Type B pancreatic cell (in vitro differentiated cells): ENCODE measurements around the gene RRAGD. TPM values are rescaled to one million over a fixed set of nuclear protein-coding genes. Genes with fewer than 3 reads are reported as not detected.

Experiments
- DNase-seq: peaks from one replicate; pipeline ENCODE4 v3.0.0; 2021; ENCODE audit warnings: mixed read lengths; ENCODE audit not compliant: unreplicated experiment; ENCODE audit errors: extremely low spot score
- H3K27ac Mint-ChIP-seq: 2 replicates; pipeline ENCODE4 v1.8.0; 2021; ENCODE audit warnings: mild to moderate bottlenecking, mixed read lengths
- H3K27me3 Mint-ChIP-seq: 2 replicates; pipeline ENCODE4 v1.8.0; 2021; ENCODE audit warnings: mixed read lengths
- H3K36me3 Mint-ChIP-seq: 2 replicates; pipeline ENCODE4 v1.8.0; 2021; ENCODE audit warnings: mixed read lengths
- H3K4me1 Mint-ChIP-seq: one replicate; pipeline ENCODE4 v1.8.0; 2021; ENCODE audit warnings: mixed read lengths; ENCODE audit not compliant: unreplicated experiment
- H3K4me3 Mint-ChIP-seq: 2 replicates; pipeline ENCODE4 v1.8.0; 2021; ENCODE audit warnings: mild to moderate bottlenecking, mixed read lengths
- H3K9me3 Mint-ChIP-seq: 2 replicates; pipeline ENCODE4 v1.8.0; 2021; ENCODE audit warnings: mixed read lengths
- CTCF ChIP-seq: fragments of 200-600 bp; sonication (generic); conservative IDR thresholded peaks from 2 replicates; pipeline ENCODE4 v1.5.0; 2021; ENCODE audit warnings: antibody characterized with exemption, mild to moderate bottlenecking
- total RNA-seq: library from RNA; stranded (reverse); gene quantifications from 2 replicates; pipeline ENCODE4 v1.2.1, GENCODE V29; 2021; ENCODE audit warnings: low replicate concordance

The RRAGD gene
- total RNA-seq, 1 donor from 2014 or later: 18.0 TPM

GRCh38 chr6:89386917-89387491, 25.1 kb downstream of the RRAGD start:
- H3K27ac Mint-ChIP-seq: no peak overlapping the region
- TF ChIP-seq CTCF: no peak
- H3K9me3 Mint-ChIP-seq: no peaks in the 10 kb centered on the region
- no peaks in the 10 kb centered on the region for H3K27me3 Mint-ChIP-seq
- DNase-seq: no peak
- no peak overlapping the region for H3K4me3 Mint-ChIP-seq
- H3K36me3 Mint-ChIP-seq: peaks cover 3% of the 10 kb centered on the region
- H3K4me1 Mint-ChIP-seq: no peaks in the 10 kb centered on the region

GRCh38 chr6:89385846-89386245, 26.2 kb downstream of the RRAGD start:
- Mint-ChIP-seq H3K4me3 (no peak overlapping the region), H3K27ac (no peak overlapping the region), H3K4me1 (no peaks in the 10 kb centered on the region), H3K9me3 (no peaks in the 10 kb centered on the region), H3K36me3 (peaks cover 3% of the 10 kb centered on the region), H3K27me3 (no peaks in the 10 kb centered on the region)
- TF ChIP-seq CTCF: no peak
- no peak for DNase-seq

GRCh38 chr6:89385156-89385667, 26.9 kb downstream of the RRAGD start:
- Mint-ChIP-seq H3K9me3 (no peaks in the 10 kb centered on the region), H3K4me1 (no peaks in the 10 kb centered on the region), H3K36me3 (peaks cover 3% of the 10 kb centered on the region), H3K4me3 (no peak overlapping the region), H3K27me3 (no peaks in the 10 kb centered on the region), H3K27ac (no peak overlapping the region)
- no peak for TF ChIP-seq CTCF
- DNase-seq: no peak

- Mint-ChIP-seq H3K4me1 (peaks cover 4% of the 10 kb centered on the region), H3K36me3 (peaks cover 3% of the 10 kb centered on the region), H3K27me3 (no peaks in the 10 kb centered on the region), H3K9me3 (no peaks in the 10 kb centered on the region), H3K4me3 (no peak overlapping the region), H3K27ac (no peak overlapping the region)
- no peak for TF ChIP-seq CTCF
- DNase-seq: no peak
These were observed 31.0 kb downstream of the RRAGD start for GRCh38 chr6:89381031-89381430.

- Mint-ChIP-seq H3K4me3 (no peak overlapping the region), H3K27ac (no peak overlapping the region), H3K4me1 (peaks cover 14% of the 10 kb centered on the region), H3K9me3 (no peaks in the 10 kb centered on the region), H3K36me3 (no peaks in the 10 kb centered on the region), H3K27me3 (no peaks in the 10 kb centered on the region)
- no peak for TF ChIP-seq CTCF
- no peak for DNase-seq
These were observed 32.8 kb downstream of the RRAGD start for GRCh38 chr6:89379281-89379680.
